K562 (cell line): ENCODE results near the gene ZNF418. TPM values are rescaled to one million over a fixed set of nuclear protein-coding genes. Genes with fewer than 3 reads are reported as not detected.
"Not testable (repeated sequence)": the region's sequence is repeated elsewhere in the genome, so short reads cannot be mapped to it uniquely, and the experiment has no call there.

ENCODE experiments used
- ATAC-seq: fragments of 200-7000 bp; cut with Tn5 transposase; 3 replicates; pipeline ENCODE4 v1.9.1; 2020; ENCODE audit warnings: moderate library complexity
- BruUV-seq: library from RNA; stranded (reverse); fragments of 400-500 nt; replicated peaks from 2 replicates; lab custom pipeline; 2021; lab: Mats Ljungman, UMichigan
- CTCF ChIA-PET: fragments of 300-600 bp; formaldehyde crosslinking; extraction: SDS; loops from one replicate; lab custom pipeline; 2021; ENCODE audit warnings: low intra/inter-chr PET ratio; lab: Yijun Ruan, JAX
- POLR2A ChIA-PET: fragments of 300-600, 350-650 bp; sonication (Branson Sonifier 250); formaldehyde crosslinking; extraction: SDS; loops from one replicate; lab custom pipeline; 2021; ENCODE audit warnings: antibody characterized with exemption, inconsistent platforms; lab: Yijun Ruan, JAX
- DNase-seq, 4 experiments: peaks; one replicate each; pipeline versions ENCODE4 v3.0.0 to v3.0.0-alpha.2; 2011 to 2018; ENCODE audit warnings: low spot score in 3 of 4, mixed read lengths in 3 of 4; ENCODE audit errors: extremely low read depth in 1 of 4
- FAIRE-seq: peaks from 2 replicates; lab custom pipeline; 2011; peaks lifted over from hg19 to GRCh38; lab: Jason Lieb, UNC
- H2AFZ ChIP-seq: 2 replicates; pipeline ENCODE4 v1.6.0; 2011; ENCODE audit warnings: low read depth, low read length, control low read depth, inconsistent platforms
- H3K27ac ChIP-seq: fragments of 200-600 bp; 3 replicates; pipeline ENCODE4 v1.8.0; 2011; ENCODE audit warnings: low read depth, mild to moderate bottlenecking, control low read depth, inconsistent platforms, low read length, moderate library complexity, mixed read lengths; ENCODE audit errors: extremely low read depth
- H3K27me3 ChIP-seq, 2 experiments: fragments of 300-600 bp in 1 of 2; 2 replicates in 1 of 2; 3 replicates in 1 of 2; pipeline versions ENCODE4 v1.6.0 to v1.8.0; 2011; ENCODE audit warnings: inconsistent platforms in 2 of 2, low read length in 2 of 2, mild to moderate bottlenecking in 1 of 2, mixed read lengths in 1 of 2, moderate library complexity in 1 of 2; ENCODE audit not compliant: control insufficient read depth in 2 of 2, insufficient read depth in 2 of 2
- H3K36me3 ChIP-seq: fragments of 300-600 bp; 3 replicates; pipeline ENCODE4 v1.8.0; 2011; ENCODE audit warnings: mild to moderate bottlenecking, low read length, inconsistent platforms; ENCODE audit not compliant: control insufficient read depth, insufficient read depth
- H3K4me1 ChIP-seq, 2 experiments: fragments of 200-600 bp in 1 of 2; replicated peaks in 1 of 2; 2 replicates in 1 of 2; 3 replicates in 1 of 2; pipeline versions ENCODE4 v1.5.1 to v1.8.0; 2011; ENCODE audit warnings: inconsistent platforms in 2 of 2, low read length in 2 of 2, mild to moderate bottlenecking in 1 of 2, mixed read lengths in 1 of 2, moderate library complexity in 1 of 2; ENCODE audit not compliant: control insufficient read depth in 2 of 2, insufficient read depth in 2 of 2
- H3K4me2 ChIP-seq: 2 replicates; pipeline ENCODE4 v1.6.1; 2011; ENCODE audit warnings: low read length, control low read depth, inconsistent platforms, mixed read lengths; ENCODE audit not compliant: insufficient read depth
- H3K4me3 ChIP-seq: fragments of 200-600 bp; sonication (generic), shearing (Covaris generic); 2 replicates; pipeline ENCODE4 v1.5.1; 2016; ENCODE audit warnings: control low read depth, inconsistent platforms
- H3K79me2 ChIP-seq: fragments of 200-600 bp; 3 replicates; pipeline ENCODE4 v1.8.0; 2011; ENCODE audit warnings: low read length, inconsistent platforms; ENCODE audit not compliant: control insufficient read depth, insufficient read depth
- H3K9ac ChIP-seq, 2 experiments: 2 replicates each; pipeline versions ENCODE4 v1.6.0 to v1.6.1; 2011; ENCODE audit warnings: low read depth in 2 of 2, low read length in 2 of 2, control low read depth in 1 of 2, inconsistent platforms in 1 of 2, mild to moderate bottlenecking in 1 of 2, mixed read lengths in 1 of 2; ENCODE audit not compliant: insufficient read depth in 1 of 2
- H3K9me1 ChIP-seq: one replicate; pipeline ENCODE4 v1.6.0; 2011; ENCODE audit warnings: inconsistent platforms, mild to moderate bottlenecking, low read length, moderate library complexity; ENCODE audit not compliant: control insufficient read depth, insufficient read depth
- H3K9me3 ChIP-seq: replicated peaks from 2 replicates; pipeline ENCODE4 v1.5.1; 2011; ENCODE audit warnings: low read depth, low read length, inconsistent platforms; ENCODE audit not compliant: control insufficient read depth, insufficient read depth
- H4K20me1 ChIP-seq: replicated peaks from 2 replicates; pipeline ENCODE4 v1.6.1; 2011; ENCODE audit warnings: low read length, inconsistent platforms, mixed read lengths; ENCODE audit not compliant: control insufficient read depth, insufficient read depth
- STAG1 ChIP-seq: sonication (generic); formaldehyde crosslinking; IDR thresholded peaks from 2 replicates; pipeline ENCODE4 v1.5.0; 2020; ENCODE audit warnings: missing genetic modification reagents, borderline replicate concordance
- ZNF75A ChIP-seq: fragments of 450-650 bp; formaldehyde crosslinking; IDR thresholded peaks from 2 replicates; pipeline ENCODE4 v1.4.0; 2020; ENCODE audit warnings: mild to moderate bottlenecking
- WGBS: fragments of 100-300 bp; shearing (Covaris generic); methylation state at CpG from one replicate; pipeline ENCODE4 v1.1.6; 2016; ENCODE audit warnings: low coverage, mixed read lengths; ENCODE audit not compliant: insufficient coverage; ENCODE audit errors: missing lambda C conversion rate; 5-methylcytosine and 5-hydroxymethylcytosine counted together
- in situ Hi-C: fragments of 300-500 bp; cut with MboI; formaldehyde crosslinking; loops from 4 replicates; pipeline ENCODE4 v1.15.0; 2018; ENCODE audit warnings: inconsistent platforms, mixed read lengths
- intact Hi-C: fragments of 100-400 bp; cut with micrococcal nuclease; formaldehyde crosslinking; loops from 2 replicates; pipeline ENCODE4 v1.14.2; 2022
- polyA plus RNA-seq, 8 experiments: library from polyadenylated mRNA; depleted of rRNA in 4 of 8; stranded (reverse) in 5 of 8; unstranded in 3 of 8; fragments of >200 nt; fragmentation: Nextera tagmentation in 2 of 8; fragmentation: Illumina TruSeq in 1 of 8; extraction: Ambion mirVana in 2 of 8; extraction: Trizol in 1 of 8; gene quantifications; 2 replicates each; pipeline versions ENCODE4 v1.2.1 to v1.2.3, GENCODE V29; 2011 to 2014; ENCODE audit warnings: inconsistent platforms in 1 of 8, missing spikeins in 1 of 8
- total RNA-seq, 7 experiments: library from RNA; depleted of rRNA in 6 of 7; stranded (reverse); fragments of >200 nt in 6 of 7; fragmentation: Illumina TruSeq in 2 of 7; extraction: Trizol in 2 of 7; gene quantifications; 2 replicates each; pipeline versions ENCODE4 v1.2.1 to v1.2.3, GENCODE V29; 2011 to 2021; ENCODE audit warnings: low replicate concordance in 1 of 7

The ZNF418 gene
- total and polyA plus RNA-seq, 9 of the 15 experiments (the other 6 are each of a cell fraction or from before 2014, with no cell fraction given) = 0.11 to 0.70 (median 0.32) TPM

- H4K20me1 ChIP-seq, H3K27ac ChIP-seq, H3K4me2 ChIP-seq, H3K9ac ChIP-seq, H3K36me3 ChIP-seq, H3K27me3 ChIP-seq, POLR2A ChIA-PET, CTCF ChIA-PET, BruUV-seq, H3K4me3 ChIP-seq, ATAC-seq, H3K79me2 ChIP-seq, in situ Hi-C loops, FAIRE-seq, H3K9me1 ChIP-seq, intact Hi-C loops, H2AFZ ChIP-seq, DNase-seq, H3K4me1 ChIP-seq: not testable (repeated sequence)
- peak; percentile 71 for TF ChIP-seq ZNF75A (CRISPR knock-in tag)
- WGBS = 11% methylated on average over 7 of the region's 8 CpGs
- peaks cover 13% of the 10 kb centered on the region for H3K9me3 ChIP-seq
Observed at GRCh38 chr19:57873883-57874799, 61.1 kb downstream of the ZNF418 start.

GRCh38 chr19:57872450-57872849, 62.8 kb downstream of the ZNF418 start:
- Histone ChIP-seq H3K9me3 (peaks cover 17% of the 10 kb centered on the region), H2AFZ (no peak overlapping the region), H3K36me3 (peaks cover 5% of the 10 kb centered on the region; the same call in 2 of the 3 replicates), H3K4me3 (no peak overlapping the region), H4K20me1 (no peaks in the 10 kb centered on the region), H3K9ac (no peak overlapping the region), H3K79me2 (no peaks in the 10 kb centered on the region), H3K27ac (no peak overlapping the region), H3K4me1 (no peaks in the 10 kb centered on the region), H3K27me3 (no peaks in the 10 kb centered on the region), H3K4me2 (no peak overlapping the region), H3K9me1 (no peaks in the 10 kb centered on the region)
- no TSS peak for BruUV-seq
- ChIA-PET POLR2A (interaction anchor here (0.7 kb wide), 1 partner anchor 637 kb away, joined by 3 read pairs; no protein-coding TSS in a partner anchor), CTCF (no interaction called here)
- DNase-seq (no peak), ATAC-seq (no peak), FAIRE-seq (no peak)
- intact Hi-C loops (no loop called here), in situ Hi-C loops (no loop called here)
- TF ChIP-seq ZNF75A (CRISPR knock-in tag) = peak; percentile 81
- TF ChIP-seq STAG1 (CRISPR knock-in tag) = no peak

Other genes starting within 250 kb of the ZNF418 start
Only the 7 nearest of the 17 such genes appear.
- gene ZNF587, start 85.5 kb downstream of the ZNF418 start, total RNA-seq (2014; rRNA removed) = 9.8 and 13.0 TPM in 2 replicates
- gene ZNF587, start 85.5 kb downstream of the ZNF418 start, total RNA-seq (2014; rRNA removed; fragmentation: Illumina TruSeq; extraction: Trizol) = 42.0 and 47.5 TPM in 2 replicates
- 31.8 and 32.5 TPM in 2 replicates for gene ZNF587, start 85.5 kb downstream of the ZNF418 start, total RNA-seq (2015; rRNA removed; fragmentation: Illumina TruSeq; extraction: Trizol)
- gene ZNF587, start 85.5 kb downstream of the ZNF418 start, total RNA-seq (2021) = 33.9 and 35.1 TPM in 2 replicates
- gene ZNF587, start 85.5 kb downstream of the ZNF418 start, polyA plus RNA-seq (2011; rRNA removed) = 30.2 and 41.7 TPM in 2 replicates
- 24.4 and 24.9 TPM in 2 replicates for gene ZNF587, start 85.5 kb downstream of the ZNF418 start, polyA plus RNA-seq (2014; fragmentation: Illumina TruSeq; extraction: Trizol)
- 1 to 10 TPM; 3.2 to 3.6 TPM for gene ZNF587, start 85.5 kb downstream of the ZNF418 start, polyA plus RNA-seq (2014; fragmentation: Nextera tagmentation; extraction: Ambion mirVana)
- 22.7 and 28.7 TPM in 2 replicates for gene ZNF587, start 85.5 kb downstream of the ZNF418 start, polyA plus RNA-seq (2014; rRNA removed)
- gene ZNF814, start 46.4 kb downstream of the ZNF418 start, total RNA-seq (2014; rRNA removed) = 1.2 and 1.9 TPM in 2 replicates
- 2.6 and 3.3 TPM in 2 replicates for gene ZNF814, start 46.4 kb downstream of the ZNF418 start, total RNA-seq (2014; rRNA removed; fragmentation: Illumina TruSeq; extraction: Trizol)
- 1.7 and 2.6 TPM in 2 replicates for gene ZNF814, start 46.4 kb downstream of the ZNF418 start, total RNA-seq (2015; rRNA removed; fragmentation: Illumina TruSeq; extraction: Trizol)
- gene ZNF814, start 46.4 kb downstream of the ZNF418 start, total RNA-seq (2021) = 3.0 and 3.1 TPM in 2 replicates
- gene ZNF814, start 46.4 kb downstream of the ZNF418 start, polyA plus RNA-seq (2011; rRNA removed) = 3.2 and 3.5 TPM in 2 replicates
- gene ZNF814, start 46.4 kb downstream of the ZNF418 start, polyA plus RNA-seq (2014; fragmentation: Illumina TruSeq; extraction: Trizol) = 0.42 and 0.73 TPM in 2 replicates
- gene ZNF814, start 46.4 kb downstream of the ZNF418 start, polyA plus RNA-seq (2014; fragmentation: Nextera tagmentation; extraction: Ambion mirVana) = 1 to 10 TPM; 1.4 to 1.5 TPM
- 1.5 and 1.7 TPM in 2 replicates for gene ZNF814, start 46.4 kb downstream of the ZNF418 start, polyA plus RNA-seq (2014; rRNA removed)
- gene ZNF417, start 18.8 kb downstream of the ZNF418 start, total RNA-seq (2014; rRNA removed) = 3.2 and 5.7 TPM in 2 replicates
- gene ZNF417, start 18.8 kb downstream of the ZNF418 start, total RNA-seq (2014; rRNA removed; fragmentation: Illumina TruSeq; extraction: Trizol) = 5.4 and 7.2 TPM in 2 replicates
- gene ZNF417, start 18.8 kb downstream of the ZNF418 start, total RNA-seq (2015; rRNA removed; fragmentation: Illumina TruSeq; extraction: Trizol) = 4.2 and 4.6 TPM in 2 replicates
- gene ZNF417, start 18.8 kb downstream of the ZNF418 start, total RNA-seq (2021) = 5.3 and 6.1 TPM in 2 replicates
- gene ZNF417, start 18.8 kb downstream of the ZNF418 start, polyA plus RNA-seq (2011; rRNA removed) = 6.1 and 7.2 TPM in 2 replicates
- 2.7 and 3.1 TPM in 2 replicates for gene ZNF417, start 18.8 kb downstream of the ZNF418 start, polyA plus RNA-seq (2014; fragmentation: Illumina TruSeq; extraction: Trizol)
- under 1 TPM; 0.35 to 0.61 TPM for gene ZNF417, start 18.8 kb downstream of the ZNF418 start, polyA plus RNA-seq (2014; fragmentation: Nextera tagmentation; extraction: Ambion mirVana)
- gene ZNF417, start 18.8 kb downstream of the ZNF418 start, polyA plus RNA-seq (2014; rRNA removed) = 2.7 and 2.9 TPM in 2 replicates
- 0.27 TPM in 1 of 2 replicates, not detected in the other for gene ZNF256, start 12.3 kb upstream of the ZNF418 start, total RNA-seq (2014; rRNA removed)
- gene ZNF256, start 12.3 kb upstream of the ZNF418 start, total RNA-seq (2014; rRNA removed; fragmentation: Illumina TruSeq; extraction: Trizol) = 0.36 and 0.41 TPM in 2 replicates
- gene ZNF256, start 12.3 kb upstream of the ZNF418 start, total RNA-seq (2015; rRNA removed; fragmentation: Illumina TruSeq; extraction: Trizol) = 0.07 and 0.26 TPM in 2 replicates
- gene ZNF256, start 12.3 kb upstream of the ZNF418 start, total RNA-seq (2021) = 0.20 and 0.42 TPM in 2 replicates
- gene ZNF256, start 12.3 kb upstream of the ZNF418 start, polyA plus RNA-seq (2011; rRNA removed) = 0.04 and 0.11 TPM in 2 replicates
- gene ZNF256, start 12.3 kb upstream of the ZNF418 start, polyA plus RNA-seq (2014; fragmentation: Illumina TruSeq; extraction: Trizol) = 0.17 and 0.22 TPM in 2 replicates
- gene ZNF256, start 12.3 kb upstream of the ZNF418 start, polyA plus RNA-seq (2014; fragmentation: Nextera tagmentation; extraction: Ambion mirVana) = under 1 TPM in 1 of 2 experiments, not detected in 1; 0.13 TPM
- 0.12 and 0.23 TPM in 2 replicates for gene ZNF256, start 12.3 kb upstream of the ZNF418 start, polyA plus RNA-seq (2014; rRNA removed)
- gene C19orf18, start 39.1 kb upstream of the ZNF418 start, total RNA-seq (2014; rRNA removed) = not detected in 2 replicates
- not detected in 2 replicates for gene C19orf18, start 39.1 kb upstream of the ZNF418 start, total RNA-seq (2014; rRNA removed; fragmentation: Illumina TruSeq; extraction: Trizol)
- gene C19orf18, start 39.1 kb upstream of the ZNF418 start, total RNA-seq (2015; rRNA removed; fragmentation: Illumina TruSeq; extraction: Trizol) = not detected in 2 replicates
- gene C19orf18, start 39.1 kb upstream of the ZNF418 start, total RNA-seq (2021) = not detected in 2 replicates
- not detected in 2 replicates for gene C19orf18, start 39.1 kb upstream of the ZNF418 start, polyA plus RNA-seq (2011; rRNA removed)
- not detected in 2 replicates for gene C19orf18, start 39.1 kb upstream of the ZNF418 start, polyA plus RNA-seq (2014; fragmentation: Illumina TruSeq; extraction: Trizol)
- gene C19orf18, start 39.1 kb upstream of the ZNF418 start, polyA plus RNA-seq (2014; fragmentation: Nextera tagmentation; extraction: Ambion mirVana) = not detected
- gene C19orf18, start 39.1 kb upstream of the ZNF418 start, polyA plus RNA-seq (2014; rRNA removed) = not detected in 2 replicates
- gene ZNF606, start 67.4 kb upstream of the ZNF418 start, total RNA-seq (2014; rRNA removed) = 0.18 and 0.53 TPM in 2 replicates
- gene ZNF606, start 67.4 kb upstream of the ZNF418 start, total RNA-seq (2014; rRNA removed; fragmentation: Illumina TruSeq; extraction: Trizol) = 0.32 and 0.44 TPM in 2 replicates
- 0.25 and 0.34 TPM in 2 replicates for gene ZNF606, start 67.4 kb upstream of the ZNF418 start, total RNA-seq (2015; rRNA removed; fragmentation: Illumina TruSeq; extraction: Trizol)
- gene ZNF606, start 67.4 kb upstream of the ZNF418 start, total RNA-seq (2021) = 0.45 and 0.84 TPM in 2 replicates
- gene ZNF606, start 67.4 kb upstream of the ZNF418 start, polyA plus RNA-seq (2011; rRNA removed) = 0.28 TPM in 1 of 2 replicates, not detected in the other
- 0.31 and 0.37 TPM in 2 replicates for gene ZNF606, start 67.4 kb upstream of the ZNF418 start, polyA plus RNA-seq (2014; fragmentation: Illumina TruSeq; extraction: Trizol)
- under 1 TPM; 0.03 to 0.08 TPM for gene ZNF606, start 67.4 kb upstream of the ZNF418 start, polyA plus RNA-seq (2014; fragmentation: Nextera tagmentation; extraction: Ambion mirVana)
- 0.77 and 0.98 TPM in 2 replicates for gene ZNF606, start 67.4 kb upstream of the ZNF418 start, polyA plus RNA-seq (2014; rRNA removed)
- not detected in 2 replicates for gene ZSCAN1, start 98.6 kb upstream of the ZNF418 start, total RNA-seq (2014; rRNA removed)
- not detected in 2 replicates for gene ZSCAN1, start 98.6 kb upstream of the ZNF418 start, total RNA-seq (2014; rRNA removed; fragmentation: Illumina TruSeq; extraction: Trizol)
- not detected in 2 replicates for gene ZSCAN1, start 98.6 kb upstream of the ZNF418 start, total RNA-seq (2015; rRNA removed; fragmentation: Illumina TruSeq; extraction: Trizol)
- gene ZSCAN1, start 98.6 kb upstream of the ZNF418 start, total RNA-seq (2021) = not detected in 2 replicates
- not detected in 2 replicates for gene ZSCAN1, start 98.6 kb upstream of the ZNF418 start, polyA plus RNA-seq (2011; rRNA removed)
- gene ZSCAN1, start 98.6 kb upstream of the ZNF418 start, polyA plus RNA-seq (2014; fragmentation: Illumina TruSeq; extraction: Trizol) = not detected in 2 replicates
- not detected for gene ZSCAN1, start 98.6 kb upstream of the ZNF418 start, polyA plus RNA-seq (2014; fragmentation: Nextera tagmentation; extraction: Ambion mirVana)
- gene ZSCAN1, start 98.6 kb upstream of the ZNF418 start, polyA plus RNA-seq (2014; rRNA removed) = not detected in 2 replicates